ENCODE measurements around the gene SIM2.

DNA sequence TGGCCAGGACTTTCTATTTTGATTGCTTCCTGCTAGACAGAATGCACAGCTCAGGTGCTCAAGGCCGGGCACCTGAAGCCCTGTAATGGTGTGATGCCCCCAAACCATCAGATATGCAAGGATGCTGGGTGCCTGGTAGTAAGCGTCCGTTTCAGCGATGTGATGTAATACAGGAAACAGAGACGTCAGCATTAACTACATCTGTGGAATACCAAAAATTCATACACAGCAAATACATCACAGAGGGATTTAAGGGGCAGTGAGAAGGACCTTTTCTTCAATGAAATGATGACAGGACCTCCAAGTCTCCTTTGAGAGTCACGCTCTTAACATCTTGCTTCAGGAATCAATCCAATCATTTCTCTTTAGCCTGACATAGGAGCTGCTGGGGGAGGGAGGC is 64.4 kb downstream of the SIM2 start:
- no peak for TF ChIP-seq CTCF (IDR thresholded peaks at IDR 0.05 in 4 of 5, conservative IDR thresholded peaks at IDR 0.05 in 1 of 5)
- no peak for TF ChIP-seq POLR2A (IDR thresholded peaks at IDR 0.05)
